GM08714 (cell line): ENCODE measurements around the gene SKIDA1.

Experiments used
- H3K4me3 ChIP-seq: fragments of 200-500 bp; sonication (Bioruptor generic); 2 replicates; pipeline ENCODE4 v1.5.1; 2014; ENCODE audit warnings: mild to moderate bottlenecking, low read length, inconsistent platforms
- ZNF274 ChIP-seq: IDR thresholded peaks from 2 replicates; pipeline ENCODE4 v1.6.1; 2012; ENCODE audit warnings: mild to moderate bottlenecking, low read depth, low read length

Gene SKIDA1

GRCh38 chr10:21515361-21516241 lies 9.9 kb downstream of the SKIDA1 start:
- no peak for TF ChIP-seq ZNF274
- no peak overlapping the region for H3K4me3 ChIP-seq

- H3K4me3 ChIP-seq: no peak overlapping the region; the same call in 1 of the 2 replicates
- TF ChIP-seq ZNF274: no peak
Measured at GRCh38 chr10:21514818-21515351, 10.6 kb downstream of the SKIDA1 start.

- TF ChIP-seq ZNF274: no peak
- no peak overlapping the region; the same call in 1 of the 2 replicates for H3K4me3 ChIP-seq
Measured at GRCh38 chr10:21514129-21514817, 11.2 kb downstream of the SKIDA1 start.

DNA sequence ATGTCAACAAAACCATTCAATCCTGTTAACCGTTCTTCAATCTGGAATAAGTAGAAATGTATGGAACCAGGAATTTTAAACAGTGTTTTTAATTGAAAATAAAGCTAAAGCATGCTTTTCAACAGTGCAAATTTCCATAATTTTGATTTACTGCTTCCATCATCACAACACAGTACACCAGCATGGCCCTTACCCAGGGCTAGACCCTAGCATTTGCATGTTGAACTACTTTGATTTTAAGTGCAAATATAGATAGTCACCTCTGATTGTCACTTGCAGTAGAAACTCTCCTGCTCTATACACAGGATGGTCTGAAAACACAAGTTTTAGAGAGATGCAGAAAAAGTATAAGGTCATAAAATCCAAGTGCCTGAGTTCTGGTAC lies 12.1 kb downstream of the SKIDA1 start:
- no peak overlapping the region for H3K4me3 ChIP-seq
- TF ChIP-seq ZNF274: no peak

DNA sequence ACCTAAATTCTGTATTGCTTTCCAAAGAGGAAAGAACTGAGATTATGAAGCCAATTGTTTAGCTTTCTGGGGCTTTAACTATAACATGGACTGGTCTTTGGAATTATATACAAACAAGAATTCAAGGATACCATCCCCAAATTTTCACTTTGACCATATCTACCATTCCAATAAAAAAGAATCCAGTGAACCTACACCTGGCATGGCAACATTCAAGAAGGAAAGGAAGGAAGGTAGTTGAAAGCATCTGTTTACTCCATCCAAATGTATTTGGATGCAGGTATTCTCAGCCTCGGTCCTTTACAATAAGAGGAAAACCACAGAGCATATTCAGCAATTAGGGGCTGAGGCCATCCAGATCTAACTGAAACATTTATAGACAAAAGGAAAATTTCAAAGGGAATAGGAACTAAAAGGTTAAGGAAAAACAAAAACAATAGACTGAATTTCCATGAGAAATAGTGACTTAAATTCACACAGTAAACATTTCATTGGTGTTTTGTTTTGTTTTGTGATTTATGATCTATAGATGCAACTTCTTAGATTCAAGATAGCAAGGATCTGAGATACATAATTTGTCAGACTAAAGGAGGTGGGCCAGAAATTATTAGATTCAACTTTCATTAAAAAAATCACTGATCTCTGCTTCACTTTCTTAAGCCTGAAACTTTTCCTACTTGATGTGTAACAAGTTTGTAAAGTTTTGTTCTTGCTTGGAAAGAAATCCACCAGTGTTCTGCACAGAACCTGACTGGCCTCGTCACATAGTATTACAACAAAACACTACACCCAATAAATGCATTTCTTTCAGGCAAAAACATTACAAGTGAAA lies 12.7 kb downstream of the SKIDA1 start:
- no peak overlapping the region for H3K4me3 ChIP-seq

DNA sequence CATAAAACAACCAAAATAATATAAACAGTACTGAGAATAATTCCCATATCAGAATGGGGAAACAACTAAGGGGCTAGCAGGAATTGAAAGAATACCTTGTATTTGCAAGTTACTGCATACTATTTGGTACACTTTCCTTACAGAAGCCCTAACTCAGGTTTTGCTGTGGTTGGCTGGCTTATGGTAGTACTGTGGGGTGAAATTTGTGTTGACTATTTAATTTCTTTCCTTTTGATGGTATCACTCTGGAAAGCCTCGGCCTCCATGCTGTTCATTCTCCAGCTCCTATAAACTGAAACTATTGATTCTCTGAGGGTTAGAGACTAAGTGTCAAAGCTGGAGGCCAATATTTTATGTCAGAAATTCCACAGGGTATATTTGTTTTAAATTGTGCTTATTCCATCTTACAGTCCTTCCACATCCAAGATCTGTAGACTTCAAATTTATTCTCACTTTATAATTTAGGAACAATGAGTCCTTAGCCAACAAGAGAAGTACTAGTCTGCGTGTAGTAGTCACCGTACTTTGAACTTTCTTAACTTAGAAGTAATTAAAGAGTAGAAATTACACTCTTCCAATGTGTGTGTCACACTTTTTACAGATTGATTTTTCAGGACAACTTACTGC lies 13.4 kb downstream of the SKIDA1 start:
- no peak overlapping the region for H3K4me3 ChIP-seq
- no peak for TF ChIP-seq ZNF274

More for the DNA sequence above, 12.7 kb downstream of the SKIDA1 start:
- no peak for TF ChIP-seq ZNF274

GRCh38 chr10:21511095-21511570 lies 14.3 kb downstream of the SKIDA1 start:
- TF ChIP-seq ZNF274: no peak
- H3K4me3 ChIP-seq: no peak overlapping the region

- H3K4me3 ChIP-seq: no peak overlapping the region
- TF ChIP-seq ZNF274: no peak
Measured at GRCh38 chr10:21510241-21511094, 15.0 kb downstream of the SKIDA1 start.

DNA sequence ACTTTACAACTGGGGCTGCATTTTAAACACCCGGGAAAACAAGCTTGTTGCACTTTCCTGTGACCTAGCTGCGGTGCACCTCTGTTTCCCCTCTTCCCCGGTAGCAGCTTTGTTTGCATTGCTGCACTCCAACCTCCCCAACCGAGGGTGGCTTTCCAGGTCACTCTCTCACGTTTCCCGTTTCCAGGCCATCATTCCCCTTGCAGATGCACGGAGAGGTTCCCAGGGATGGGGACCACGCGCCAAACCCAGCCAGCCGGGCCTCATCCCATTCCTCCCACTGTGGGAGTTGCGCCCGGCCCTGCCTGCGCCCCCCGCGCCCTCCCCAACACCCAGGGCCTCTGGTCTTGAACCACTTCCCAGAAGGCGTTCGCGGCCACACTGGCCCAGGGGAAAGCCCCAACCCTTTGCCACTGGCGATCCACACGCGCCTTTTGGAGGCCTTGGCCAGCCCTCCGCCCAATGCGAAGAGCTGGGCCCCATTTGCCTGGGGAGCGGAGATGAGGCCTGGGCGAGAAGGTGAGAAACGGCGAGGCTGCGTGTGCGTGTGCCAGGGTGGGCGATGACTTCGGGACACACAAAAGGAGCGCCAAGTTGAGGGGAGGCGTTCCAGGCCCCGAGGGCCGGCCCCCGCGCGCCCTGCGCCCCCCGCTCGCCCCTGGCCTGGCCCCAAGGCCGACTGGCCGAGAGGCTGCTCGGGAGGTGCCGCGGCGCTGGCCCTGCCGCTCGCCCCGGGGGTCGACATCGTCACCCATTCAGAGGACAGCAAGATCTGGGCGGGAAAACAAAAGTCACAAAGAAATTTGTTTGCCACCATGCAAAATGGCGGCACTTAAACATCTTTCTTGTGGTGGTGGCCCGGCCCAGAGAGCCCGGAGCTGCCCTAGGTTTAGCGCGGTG lies 15.9 kb downstream of the SKIDA1 start:
- no peak overlapping the region for H3K4me3 ChIP-seq
- TF ChIP-seq ZNF274: no peak

DNA sequence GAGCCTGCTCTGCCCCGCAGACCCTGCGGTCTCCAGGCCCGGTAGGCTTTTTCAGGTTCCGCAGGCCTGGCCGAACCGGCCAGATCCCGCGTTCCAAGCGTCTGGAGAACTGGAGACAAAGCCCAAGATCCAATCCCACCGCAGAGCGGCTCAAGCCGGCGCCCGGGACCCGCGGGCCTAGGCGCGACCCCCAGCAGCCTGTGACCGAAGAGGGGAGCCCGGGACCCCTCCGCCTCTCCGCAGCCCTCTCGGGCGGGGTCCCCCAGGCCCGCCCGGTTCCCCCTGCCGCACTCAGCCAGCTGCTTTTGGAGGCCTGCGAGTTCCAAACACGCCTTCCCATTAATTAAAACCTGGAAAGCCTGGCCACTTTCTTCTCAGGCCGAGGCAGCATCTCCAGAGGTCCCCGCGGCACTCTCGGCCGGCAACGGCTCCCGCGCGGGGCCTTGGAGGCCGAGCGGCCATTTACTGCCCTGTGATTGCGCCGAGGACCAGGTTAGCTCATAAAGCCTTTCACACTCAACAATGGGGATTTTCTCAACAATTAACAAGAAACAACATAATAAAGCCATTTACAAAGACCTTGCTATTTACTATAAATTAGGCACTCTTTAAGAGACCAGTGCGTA lies 16.7 kb downstream of the SKIDA1 start:
- no peak overlapping the region for H3K4me3 ChIP-seq

GRCh38 chr10:21507150-21507549 lies 18.3 kb downstream of the SKIDA1 start:
- no peak for TF ChIP-seq ZNF274
- H3K4me3 ChIP-seq: no peak overlapping the region

More for the DNA sequence above, 16.7 kb downstream of the SKIDA1 start:
- TF ChIP-seq ZNF274: no peak

GRCh38 chr10:21506351-21506750 lies 19.1 kb downstream of the SKIDA1 start:
- TF ChIP-seq ZNF274: no peak
- no peak overlapping the region for H3K4me3 ChIP-seq
